ENCODE measurements around the gene RAB38.

DNA sequence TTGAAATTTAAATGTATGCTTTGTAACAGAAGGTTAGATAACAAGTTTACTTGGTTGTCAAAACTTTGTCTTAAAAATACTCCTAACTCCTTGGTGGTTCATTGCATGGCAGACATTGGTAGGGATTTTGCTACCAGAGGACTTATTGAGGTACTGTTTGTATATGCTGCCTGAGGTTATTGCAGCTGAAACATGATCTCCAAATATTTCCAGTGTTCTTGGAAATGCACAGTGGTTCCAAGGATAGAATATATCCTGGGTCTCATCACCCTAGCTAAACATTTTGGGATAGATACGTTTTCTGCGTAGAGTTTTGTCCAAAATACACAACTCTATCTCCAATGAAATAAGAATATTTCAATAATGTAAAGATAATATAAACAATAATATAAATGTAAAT is 109.2 kb downstream of the RAB38 start:
- TF ChIP-seq CHD2 (IDR thresholded peaks at IDR 0.05; ENCODE audit: borderline replicate concordance, low read depth, low read length) (no peak), EZH2 (IDR thresholded peaks at IDR 0.05; ENCODE audit: borderline replicate concordance, control insufficient read depth, low read depth, low read length) (no peak), CTCF (IDR thresholded peaks at IDR 0.05 in 2 of 3, conservative IDR thresholded peaks at IDR 0.05 in 1 of 3; ENCODE audit: control insufficient read depth in 2 of 3, extremely low read depth in 1 of 3, insufficient read depth in 1 of 3, low read depth in 3 of 3, low read length in 3 of 3) (no peak), POLR2A (IDR thresholded peaks at IDR 0.05; ENCODE audit: low read depth, low read length) (no peak)
- TF ChIP-seq, protein P1, sequence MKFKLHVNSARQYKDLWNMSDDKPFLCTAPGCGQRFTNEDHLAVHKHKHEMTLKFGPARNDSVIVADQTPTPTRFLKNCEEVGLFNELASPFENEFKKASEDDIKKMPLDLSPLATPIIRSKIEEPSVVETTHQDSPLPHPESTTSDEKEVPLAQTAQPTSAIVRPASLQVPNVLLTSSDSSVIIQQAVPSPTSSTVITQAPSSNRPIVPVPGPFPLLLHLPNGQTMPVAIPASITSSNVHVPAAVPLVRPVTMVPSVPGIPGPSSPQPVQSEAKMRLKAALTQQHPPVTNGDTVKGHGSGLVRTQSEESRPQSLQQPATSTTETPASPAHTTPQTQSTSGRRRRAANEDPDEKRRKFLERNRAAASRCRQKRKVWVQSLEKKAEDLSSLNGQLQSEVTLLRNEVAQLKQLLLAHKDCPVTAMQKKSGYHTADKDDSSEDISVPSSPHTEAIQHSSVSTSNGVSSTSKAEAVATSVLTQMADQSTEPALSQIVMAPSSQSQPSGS (IDR thresholded peaks at IDR 0.05; ENCODE audit: low read length): no peak
